GM23338 (cell line): ENCODE results near the gene FBXL5. TPM values are rescaled to one million over a fixed set of nuclear protein-coding genes. Genes with fewer than 3 reads are reported as not detected.

Source experiments
- ATAC-seq: fragments of 200-7000 bp; cut with Tn5 transposase; 3 replicates; pipeline ENCODE4 v1.9.1; 2020
- DNase-seq: peaks from one replicate; pipeline ENCODE4 v3.0.0-alpha.2; 2015; ENCODE audit warnings: low spot score
- H2AFZ ChIP-seq: fragments of 200-600 bp; sonication (generic); 2 replicates; pipeline ENCODE4 v1.8.0; 2016; ENCODE audit warnings: antibody characterized with exemption, mild to moderate bottlenecking, moderate library complexity
- H3F3A ChIP-seq: fragments of 200-600 bp; sonication (generic); replicated peaks from 2 replicates; pipeline ENCODE4 v1.8.0; 2017; ENCODE audit warnings: antibody characterized with exemption, mixed run types, low read depth
- H3K27ac ChIP-seq: fragments of 200-600 bp; sonication (generic); 2 replicates; pipeline ENCODE4 v1.6.1; 2016; ENCODE audit warnings: low read depth
- H3K27me3 ChIP-seq: fragments of 200-600 bp; sonication (generic); 2 replicates; pipeline ENCODE4 v1.8.0; 2016; ENCODE audit warnings: mild to moderate bottlenecking, mixed run types, moderate library complexity; ENCODE audit not compliant: insufficient read depth
- H3K36me3 ChIP-seq: fragments of 200-600 bp; sonication (generic); 2 replicates; pipeline ENCODE4 v1.8.0; 2016; ENCODE audit warnings: mild to moderate bottlenecking; ENCODE audit not compliant: insufficient read depth
- H3K4me1 ChIP-seq: fragments of 200-600 bp; sonication (generic); 2 replicates; pipeline ENCODE4 v1.8.0; 2016; ENCODE audit warnings: mild to moderate bottlenecking, moderate library complexity; ENCODE audit not compliant: insufficient read depth
- H3K4me2 ChIP-seq: fragments of 200-600 bp; sonication (generic); 2 replicates; pipeline ENCODE4 v1.7.1; 2017; ENCODE audit warnings: mixed run types
- H3K4me3 ChIP-seq: fragments of 200-600 bp; sonication (generic); 2 replicates; pipeline ENCODE4 v1.6.1; 2016; ENCODE audit warnings: mixed run types
- H3K79me2 ChIP-seq: fragments of 200-600 bp; sonication (generic); replicated peaks from 2 replicates; pipeline ENCODE4 v1.8.0; 2017; ENCODE audit warnings: mild to moderate bottlenecking; ENCODE audit not compliant: insufficient read depth
- H3K9me2 ChIP-seq: fragments of 200-600 bp; sonication (generic); 2 replicates; pipeline ENCODE4 v1.8.0; 2017; ENCODE audit not compliant: insufficient read depth
- H4K20me1 ChIP-seq: fragments of 200-600 bp; sonication (generic); replicated peaks from 2 replicates; pipeline ENCODE4 v1.8.0; 2017; ENCODE audit warnings: mild to moderate bottlenecking; ENCODE audit not compliant: insufficient read depth
- H3K27ac Mint-ChIP-seq: 2 replicates; pipeline ENCODE4 v1.8.0; 2020; ENCODE audit warnings: inconsistent platforms, mild to moderate bottlenecking, moderate library complexity, mixed read lengths
- H3K27me3 Mint-ChIP-seq: 3 replicates; pipeline ENCODE4 v1.8.0; 2022; ENCODE audit warnings: low read depth, mild to moderate bottlenecking, moderate library complexity, mixed read lengths, inconsistent platforms; ENCODE audit not compliant: insufficient read depth, poor library complexity
- H3K36me3 Mint-ChIP-seq: 3 replicates; pipeline ENCODE4 v1.8.0; 2021; ENCODE audit warnings: low read depth, mild to moderate bottlenecking, inconsistent platforms, moderate library complexity, mixed read lengths
- H3K4me1 Mint-ChIP-seq: 3 replicates; pipeline ENCODE4 v1.8.0; 2020; ENCODE audit warnings: mild to moderate bottlenecking, inconsistent platforms, mixed read lengths
- H3K4me3 Mint-ChIP-seq: 3 replicates; pipeline ENCODE4 v1.8.0; 2021; ENCODE audit warnings: moderate library complexity, mild to moderate bottlenecking, inconsistent platforms, mixed read lengths
- H3K9me3 Mint-ChIP-seq: 3 replicates; pipeline ENCODE4 v1.8.0; 2020; ENCODE audit warnings: moderate library complexity, mild to moderate bottlenecking, inconsistent platforms, mixed read lengths
- CREB1 ChIP-seq: fragments of 250-450 bp; sonication (Bioruptor Pico); IDR thresholded peaks from 2 replicates; pipeline ENCODE4 v1.5.0; 2020; ENCODE audit warnings: low read depth, mild to moderate bottlenecking, moderate library complexity
- CTCF ChIP-seq, 2 experiments: fragments of 200-600 bp in 1 of 2; sonication (generic) in 1 of 2; conservative IDR thresholded peaks; 2 replicates each; pipeline versions ENCODE4 v1.5.1 to v1.6.1; 2016 to 2017; ENCODE audit warnings: antibody characterized with exemption in 2 of 2, low read depth in 2 of 2, mild to moderate bottlenecking in 2 of 2, moderate library complexity in 1 of 2
- ETS1 ChIP-seq: IDR thresholded peaks from 2 replicates; pipeline ENCODE4 v1.6.1; 2016; ENCODE audit warnings: antibody characterized with exemption
- JUNB ChIP-seq: IDR thresholded peaks from one replicate; pipeline ENCODE4 v1.6.1; 2016; ENCODE audit warnings: antibody characterized with exemption; ENCODE audit not compliant: unreplicated experiment
- NANOG ChIP-seq: IDR thresholded peaks from 2 replicates; pipeline ENCODE4 v1.6.1; 2016; ENCODE audit warnings: antibody characterized with exemption, borderline replicate concordance
- REST ChIP-seq: IDR thresholded peaks from one replicate; pipeline ENCODE4 v1.6.1; 2018; ENCODE audit warnings: antibody characterized with exemption; ENCODE audit not compliant: unreplicated experiment
- STAT1 ChIP-seq: IDR thresholded peaks from one replicate; pipeline ENCODE4 v1.6.1; 2016; ENCODE audit warnings: antibody characterized with exemption; ENCODE audit not compliant: unreplicated experiment
- ZNF114 ChIP-seq: fragments of 250-450 bp; sonication (Bioruptor Pico); IDR thresholded peaks from 2 replicates; pipeline ENCODE4 v1.5.0; 2020; ENCODE audit warnings: mild to moderate bottlenecking, moderate library complexity
- ZNF462 ChIP-seq: fragments of 250-450 bp; sonication (Bioruptor Pico); IDR thresholded peaks from 2 replicates; pipeline ENCODE4 v1.5.0; 2020; ENCODE audit warnings: mild to moderate bottlenecking, moderate library complexity
- polyA plus RNA-seq: library from polyadenylated mRNA; unstranded; fragments of >200 nt; fragmentation: Nextera tagmentation; extraction: Ambion mirVana; gene quantifications from 2 replicates; pipeline ENCODE4 v1.2.1, GENCODE V29; 2016
- total RNA-seq: library from RNA; depleted of rRNA; stranded (reverse); fragments of >200 nt; shearing (Covaris generic); gene quantifications from 2 replicates; pipeline ENCODE4 v1.2.3, GENCODE V29; 2014

FBXL5 gene
- total and polyA plus RNA-seq, 2 experiments from 2014 or later = 55.7 to 81.9 TPM

- DNase-seq = peak; percentile 74
- no peak overlapping the region for H3K4me3 ChIP-seq
- H3K27me3 Mint-ChIP-seq = peaks cover 2% of the 10 kb centered on the region
- H3K36me3 Mint-ChIP-seq = peaks cover 29% of the 10 kb centered on the region
- H3K27me3 ChIP-seq = no peaks in the 10 kb centered on the region
- H3K4me3 Mint-ChIP-seq = no peak overlapping the region
- no peaks in the 10 kb centered on the region for H3F3A ChIP-seq
- peak; percentile 67 for ATAC-seq
- no peaks in the 10 kb centered on the region for H3K79me2 ChIP-seq
- H2AFZ ChIP-seq = no peak overlapping the region
- H4K20me1 ChIP-seq = no peaks in the 10 kb centered on the region
- H3K27ac Mint-ChIP-seq = 0 out of 2 replicates have a peak overlapping the region, but pooled peaks have one; percentile 47
- H3K27ac ChIP-seq = no peak overlapping the region
- TF ChIP-seq ZNF114 (CRISPR knock-in tag) = no peak
- TF ChIP-seq CTCF (conservative IDR thresholded peaks at IDR 0.05; ENCODE audit: low read depth in 2 of 2) = no peak
- TF ChIP-seq REST = no peak
- no peak for TF ChIP-seq ZNF462 (CRISPR knock-in tag)
- TF ChIP-seq STAT1 = no peak
- TF ChIP-seq JUNB = no peak
- no peak for TF ChIP-seq CREB1 (CRISPR knock-in tag)
- TF ChIP-seq NANOG = no peak
- TF ChIP-seq ETS1 = no peak
- H3K4me1 ChIP-seq = no peaks in the 10 kb centered on the region; the same call in 1 of the 2 replicates
- 0 out of 2 replicates have a peak overlapping the region, but pooled peaks have one; percentile 45 for H3K4me2 ChIP-seq
- 0 out of 2 replicates have a peak, but pooled peaks cover 3% of the 10 kb centered on the region for H3K9me2 ChIP-seq
- H3K4me1 Mint-ChIP-seq = peaks cover 25% of the 10 kb centered on the region
- peaks cover 29% of the 10 kb centered on the region for H3K9me3 Mint-ChIP-seq
- no peaks in the 10 kb centered on the region for H3K36me3 ChIP-seq
Measured at GRCh38 chr4:15695240-15695699, 40.1 kb upstream of the FBXL5 start.
